Esophagus muscularis mucosa (tissue), 3 donors: Measurements from ENCODE around the gene GRAMD4.

ENCODE experiments used
- CTCF ChIP-seq, 3 experiments: fragments of 200-600 bp in 2 of 3; fragments of 450-650 bp in 1 of 3; sonication (generic) in 2 of 3; IDR thresholded peaks; one replicate each; pipeline ENCODE4 v1.5.1; 2017 to 2019; ENCODE audit warnings: antibody characterized with exemption in 3 of 3, mild to moderate bottlenecking in 2 of 3, moderate library complexity in 1 of 3
- POLR2A ChIP-seq: fragments of 450-650 bp; IDR thresholded peaks from one replicate; pipeline ENCODE4 v1.6.1; 2017; ENCODE audit warnings: antibody characterized with exemption, moderate library complexity, mild to moderate bottlenecking, low read depth

DNA sequence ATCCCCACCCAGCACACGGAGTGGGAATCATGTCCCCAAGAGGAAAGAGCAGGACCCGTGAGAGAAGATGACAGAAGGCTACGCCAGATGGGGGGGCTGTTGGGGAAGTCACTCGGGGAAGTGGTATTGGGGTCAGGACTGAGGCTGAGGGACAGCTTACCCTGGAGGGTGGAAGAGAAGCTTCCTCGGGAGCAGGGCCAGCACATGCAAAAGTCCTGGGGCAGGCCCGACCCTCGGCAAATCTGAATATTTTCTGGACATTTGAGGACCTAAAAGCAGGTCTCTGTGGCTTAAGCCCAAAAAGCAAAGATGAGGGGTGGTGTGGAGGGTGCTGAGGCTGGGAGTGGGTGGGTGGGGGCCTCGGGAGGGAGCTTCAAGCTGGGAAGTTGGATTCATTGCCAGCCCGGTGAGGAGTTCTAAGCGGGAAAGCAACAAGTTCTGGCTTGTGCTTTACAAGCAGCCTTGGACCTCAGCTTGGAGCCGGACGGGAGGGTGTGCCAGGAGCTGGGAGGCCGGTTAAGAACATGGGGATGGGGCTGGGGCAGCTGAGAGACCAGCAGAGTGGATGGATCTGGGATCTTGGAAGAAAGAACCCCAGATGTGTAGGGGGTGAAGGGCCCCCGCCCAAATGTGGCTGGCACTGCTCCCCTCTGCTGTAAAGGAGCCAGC lies 34.9 kb downstream of the GRAMD4 start:
- TF ChIP-seq CTCF (IDR thresholded peaks at IDR 0.05), result no peak
- TF ChIP-seq POLR2A, result no peak
